K562 (cell line): ENCODE results near the gene ACADSB.

Source experiments
- ASH1L ChIP-seq: fragments of 450-650 bp; IDR thresholded peaks from 2 replicates; pipeline ENCODE4 v1.6.1; 2018; ENCODE audit warnings: borderline replicate concordance, mild to moderate bottlenecking, low read depth; ENCODE audit not compliant: partially characterized antibody
- EP300 ChIP-seq: IDR thresholded peaks from 2 replicates; pipeline ENCODE4 v1.6.1; 2012; ENCODE audit warnings: low read length, improper control_type of control experiment
- HNRNPLL ChIP-seq: fragments of 200-400 bp; formaldehyde crosslinking; IDR thresholded peaks from 2 replicates; pipeline ENCODE4 v1.6.1; 2017; ENCODE audit warnings: low read length, low read depth, mild to moderate bottlenecking; ENCODE audit not compliant: poor library complexity, severe bottlenecking
- MAX ChIP-seq: sonication (generic); formaldehyde crosslinking; IDR thresholded peaks from 2 replicates; pipeline ENCODE4 v1.9.0; 2022; ENCODE audit warnings: mild to moderate bottlenecking, missing genetic modification reagents
- SMC3 ChIP-seq: conservative IDR thresholded peaks from 2 replicates; pipeline ENCODE4 v1.6.1; 2011; ENCODE audit warnings: low read depth, low read length, improper control_type of control experiment; ENCODE audit not compliant: insufficient read depth
- ZBTB1 ChIP-seq: sonication (generic); formaldehyde crosslinking; IDR thresholded peaks from 2 replicates; pipeline ENCODE4 v1.8.1; 2023; ENCODE audit warnings: missing genetic modification reagents, low read depth, mild to moderate bottlenecking, borderline replicate concordance
- TF ChIP-seq, protein P1 (sequence below), 3 experiments: IDR thresholded peaks in 2 of 3; conservative IDR thresholded peaks in 1 of 3; 2 replicates each; pipeline ENCODE4 v1.5.1; 2011 to 2012; ENCODE audit warnings: low read length in 3 of 3, mild to moderate bottlenecking in 3 of 3, control low read depth in 2 of 3, improper control_type of control experiment in 1 of 3, inconsistent platforms in 1 of 3, low read depth in 1 of 3, mixed read lengths in 1 of 3, moderate library complexity in 1 of 3; ENCODE audit not compliant: insufficient read depth in 2 of 3

DNA sequence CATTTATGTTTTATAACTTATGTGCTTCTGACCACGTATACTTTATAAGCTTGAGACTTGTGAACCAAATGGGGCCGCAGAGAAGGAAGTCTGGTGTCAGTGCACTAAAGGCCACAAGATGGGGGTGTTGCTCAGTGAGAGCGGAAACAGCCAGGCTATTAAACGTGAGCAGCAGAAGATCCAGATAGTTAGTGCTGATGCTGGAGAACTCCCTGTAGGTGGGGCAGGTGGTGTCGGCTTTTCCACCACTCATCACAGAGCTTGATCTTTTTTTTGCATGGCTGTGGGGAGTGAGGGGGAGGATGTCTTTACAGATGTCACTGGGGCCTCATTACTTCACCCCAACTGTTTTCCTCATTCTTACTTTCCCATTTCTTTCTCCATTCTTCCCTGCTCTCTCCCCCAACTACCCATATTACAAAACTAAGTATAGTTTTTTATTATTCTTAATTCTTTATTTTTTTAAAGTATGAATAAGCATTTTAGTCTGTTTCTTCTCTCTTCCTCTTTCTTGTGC lies 34.7 kb downstream of the ACADSB start:
- TF ChIP-seq HNRNPLL (no peak), EP300 (no peak), ASH1L (no peak), ZBTB1 (CRISPR knock-in tag) (no peak), MAX (CRISPR knock-in tag) (no peak), SMC3 (peak; percentile 70)
- TF ChIP-seq, protein P1, sequence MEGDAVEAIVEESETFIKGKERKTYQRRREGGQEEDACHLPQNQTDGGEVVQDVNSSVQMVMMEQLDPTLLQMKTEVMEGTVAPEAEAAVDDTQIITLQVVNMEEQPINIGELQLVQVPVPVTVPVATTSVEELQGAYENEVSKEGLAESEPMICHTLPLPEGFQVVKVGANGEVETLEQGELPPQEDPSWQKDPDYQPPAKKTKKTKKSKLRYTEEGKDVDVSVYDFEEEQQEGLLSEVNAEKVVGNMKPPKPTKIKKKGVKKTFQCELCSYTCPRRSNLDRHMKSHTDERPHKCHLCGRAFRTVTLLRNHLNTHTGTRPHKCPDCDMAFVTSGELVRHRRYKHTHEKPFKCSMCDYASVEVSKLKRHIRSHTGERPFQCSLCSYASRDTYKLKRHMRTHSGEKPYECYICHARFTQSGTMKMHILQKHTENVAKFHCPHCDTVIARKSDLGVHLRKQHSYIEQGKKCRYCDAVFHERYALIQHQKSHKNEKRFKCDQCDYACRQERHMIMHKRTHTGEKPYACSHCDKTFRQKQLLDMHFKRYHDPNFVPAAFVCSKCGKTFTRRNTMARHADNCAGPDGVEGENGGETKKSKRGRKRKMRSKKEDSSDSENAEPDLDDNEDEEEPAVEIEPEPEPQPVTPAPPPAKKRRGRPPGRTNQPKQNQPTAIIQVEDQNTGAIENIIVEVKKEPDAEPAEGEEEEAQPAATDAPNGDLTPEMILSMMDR (IDR thresholded peaks at IDR 0.05 in 2 of 3, conservative IDR thresholded peaks at IDR 0.05 in 1 of 3; ENCODE audit: insufficient read depth in 2 of 3, low read depth in 1 of 3, low read length in 3 of 3): peak; percentile 77 to 80 (median 77)
